Activated CD4-positive, alpha-beta memory T cell treated with anti-CD3 and anti-CD28 coated beads, Interleukin-2, amount 10 ng/mL, durations not matched to agents 7 days and 5 days (primary cell): ENCODE data around the gene KCNMB3. TPM values are rescaled to one million over a fixed set of nuclear protein-coding genes. Genes with fewer than 3 reads are reported as not detected.

Experiments
- CTCF ChIA-PET: fragments of 350-600 bp; sonication (Branson Sonifier 250); formaldehyde crosslinking; loops from one replicate; lab custom pipeline; 2021; ENCODE audit warnings: antibody characterized with exemption, inconsistent platforms; lab: Charles Lee
- POLR2A ChIA-PET: fragments of 350-600 bp; sonication (Branson Sonifier 250); formaldehyde crosslinking; loops from one replicate; lab custom pipeline; 2021; ENCODE audit warnings: antibody characterized with exemption; lab: Charles Lee
- DNase-seq: peaks from one replicate; pipeline ENCODE4 v3.0.0-alpha.2; 2020
- H3K27ac Mint-ChIP-seq: one replicate; pipeline ENCODE4 v1.8.0; 2021; ENCODE audit warnings: mild to moderate bottlenecking, mixed read lengths
- H3K27me3 Mint-ChIP-seq: one replicate; pipeline ENCODE4 v1.8.0; 2021; ENCODE audit warnings: mixed read lengths
- H3K36me3 Mint-ChIP-seq: one replicate; pipeline ENCODE4 v1.8.0; 2021; ENCODE audit warnings: low read depth, mixed read lengths
- H3K4me1 Mint-ChIP-seq: one replicate; pipeline ENCODE4 v1.8.0; 2021; ENCODE audit warnings: mixed read lengths
- H3K4me3 Mint-ChIP-seq: one replicate; pipeline ENCODE4 v1.8.0; 2021; ENCODE audit warnings: mild to moderate bottlenecking, mixed read lengths
- H3K9me3 Mint-ChIP-seq: one replicate; pipeline ENCODE4 v1.8.0; 2021; ENCODE audit warnings: mixed read lengths
- total RNA-seq, 2 experiments: library from RNA; stranded (reverse); gene quantifications; one replicate each; pipeline ENCODE4 v1.2.3, GENCODE V29; 2021

KCNMB3 gene, protein sequence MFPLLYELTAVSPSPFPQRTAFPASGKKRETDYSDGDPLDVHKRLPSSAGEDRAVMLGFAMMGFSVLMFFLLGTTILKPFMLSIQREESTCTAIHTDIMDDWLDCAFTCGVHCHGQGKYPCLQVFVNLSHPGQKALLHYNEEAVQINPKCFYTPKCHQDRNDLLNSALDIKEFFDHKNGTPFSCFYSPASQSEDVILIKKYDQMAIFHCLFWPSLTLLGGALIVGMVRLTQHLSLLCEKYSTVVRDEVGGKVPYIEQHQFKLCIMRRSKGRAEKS
- total RNA-seq, result 1 to 10 TPM in 1 of 2 experiments, under 1 TPM in 1; 0.60 to 1.3 TPM

GRCh38 chr3:179250803-179251476 is at the start of gene KCNMB3:
Gene KCNMB3, minus strand, starts transcription at chr3:179251114. Its CDS starts 124 bp downstream, at chr3:179250990.
- Mint-ChIP-seq H3K4me1 (no peaks in the 10 kb centered on the region), H3K36me3 (no peaks in the 10 kb centered on the region), H3K4me3 (no peak within 1 kb of the TSS), H3K27ac (no peak within 1 kb of the TSS), H3K9me3 (no peaks in the 10 kb centered on the region), H3K27me3 (no peaks in the 10 kb centered on the region)
- POLR2A ChIA-PET, result no interaction called here
- DNase-seq, result no peak
- CTCF ChIA-PET, result no interaction called here

DNA sequence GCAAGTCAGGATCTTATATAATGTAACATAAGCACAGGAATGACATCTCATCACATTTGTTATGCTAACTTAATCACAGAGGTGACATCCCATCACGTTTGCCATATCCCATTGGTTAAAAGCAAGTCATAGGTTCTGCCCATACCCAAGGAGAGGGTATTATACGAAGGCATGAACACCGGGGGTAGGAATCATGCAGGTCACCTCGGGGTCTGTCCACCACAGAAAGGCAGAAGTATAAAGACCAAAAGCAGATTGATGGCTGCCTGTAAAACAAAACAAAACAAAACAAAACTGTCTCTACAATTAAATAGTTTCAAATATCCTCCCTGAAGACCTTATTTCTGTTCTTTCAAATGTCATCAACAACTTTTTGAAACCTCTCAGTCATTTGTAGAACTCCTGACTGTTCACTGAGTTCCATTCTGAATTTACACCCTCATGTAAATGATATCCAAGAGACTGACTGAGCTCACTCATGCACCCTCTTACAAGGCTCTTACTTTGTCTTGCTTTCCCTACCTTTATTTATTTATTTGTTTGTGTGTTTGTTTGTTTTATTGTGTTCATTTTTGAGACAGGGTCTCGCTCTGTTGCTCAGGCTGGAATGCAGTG is 49.2 kb upstream of the KCNMB3 start:
- no peak for DNase-seq
- POLR2A ChIA-PET, result no interaction called here
- Mint-ChIP-seq H3K4me3 (no peak overlapping the region), H3K27me3 (peaks cover 14% of the 10 kb centered on the region), H3K36me3 (no peaks in the 10 kb centered on the region), H3K4me1 (peaks cover 2% of the 10 kb centered on the region), H3K9me3 (no peaks in the 10 kb centered on the region), H3K27ac (no peak overlapping the region)
- CTCF ChIA-PET, result no interaction called here

GRCh38 chr3:179299316-179299715 is 48.4 kb upstream of the KCNMB3 start:
- CTCF ChIA-PET, result no interaction called here
- Mint-ChIP-seq H3K27me3 (peaks cover 12% of the 10 kb centered on the region), H3K9me3 (no peaks in the 10 kb centered on the region), H3K4me3 (no peak overlapping the region), H3K27ac (no peak overlapping the region), H3K36me3 (no peaks in the 10 kb centered on the region), H3K4me1 (no peaks in the 10 kb centered on the region)
- POLR2A ChIA-PET, result no interaction called here
- no peak for DNase-seq

GRCh38 chr3:179297971-179298725 is 47.2 kb upstream of the KCNMB3 start:
- H3K27ac Mint-ChIP-seq, result no peak overlapping the region
- H3K36me3 Mint-ChIP-seq, result no peaks in the 10 kb centered on the region
- POLR2A ChIA-PET, result interaction anchor here (1.1 kb wide), 1 partner anchor 149 kb away, joined by 3 read pairs; no protein-coding TSS in a partner anchor
- no peak overlapping the region for H3K4me3 Mint-ChIP-seq
- H3K27me3 Mint-ChIP-seq, result peaks cover 12% of the 10 kb centered on the region
- no peaks in the 10 kb centered on the region for H3K9me3 Mint-ChIP-seq
- H3K4me1 Mint-ChIP-seq, result no peaks in the 10 kb centered on the region
- no peak for DNase-seq
- CTCF ChIA-PET, result interaction anchor here (0.5 kb wide), 1 partner anchor 120 kb away, joined by 3 read pairs; no protein-coding TSS in a partner anchor

GRCh38 chr3:179292450-179292849 is 41.5 kb upstream of the KCNMB3 start:
- H3K27ac Mint-ChIP-seq, result no peak overlapping the region
- DNase-seq, result no peak
- H3K36me3 Mint-ChIP-seq, result no peaks in the 10 kb centered on the region
- H3K4me3 Mint-ChIP-seq, result no peak overlapping the region
- peaks cover 21% of the 10 kb centered on the region for H3K27me3 Mint-ChIP-seq
- no peaks in the 10 kb centered on the region for H3K9me3 Mint-ChIP-seq
- POLR2A ChIA-PET, result interaction anchor here (1.2 kb wide), 1 partner anchor 30 kb away, joined by 3 read pairs; no protein-coding TSS in a partner anchor
- CTCF ChIA-PET, result no interaction called here
- no peaks in the 10 kb centered on the region for H3K4me1 Mint-ChIP-seq

- Mint-ChIP-seq H3K4me3 (no peak overlapping the region), H3K9me3 (no peaks in the 10 kb centered on the region), H3K27me3 (peaks cover 13% of the 10 kb centered on the region), H3K27ac (no peak overlapping the region), H3K4me1 (no peaks in the 10 kb centered on the region), H3K36me3 (no peaks in the 10 kb centered on the region)
- ChIA-PET POLR2A (no interaction called here), CTCF (no interaction called here)
- DNase-seq, result no peak
Observed at GRCh38 chr3:179289295-179289694, 38.4 kb upstream of the KCNMB3 start.

DNA sequence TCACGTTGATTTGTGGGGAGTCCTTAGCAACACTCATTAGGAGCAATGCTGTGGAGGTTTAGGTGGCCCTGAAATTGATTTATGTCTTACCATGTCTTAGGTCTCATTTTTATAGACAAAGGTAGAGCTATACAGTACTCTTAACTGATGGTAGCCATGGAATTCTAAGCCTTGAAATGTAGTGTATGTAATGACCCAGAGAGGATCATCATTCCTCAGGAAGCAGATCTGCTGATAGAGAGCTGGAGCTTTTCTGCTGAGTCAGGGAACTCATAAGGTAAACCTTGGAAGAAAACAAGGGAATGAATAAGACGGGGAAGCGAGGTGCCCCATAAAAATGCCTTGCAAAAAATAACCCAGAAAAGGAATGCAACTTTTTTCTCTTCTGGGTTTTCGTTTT is 37.9 kb upstream of the KCNMB3 start:
- CTCF ChIA-PET, result no interaction called here

DNA sequence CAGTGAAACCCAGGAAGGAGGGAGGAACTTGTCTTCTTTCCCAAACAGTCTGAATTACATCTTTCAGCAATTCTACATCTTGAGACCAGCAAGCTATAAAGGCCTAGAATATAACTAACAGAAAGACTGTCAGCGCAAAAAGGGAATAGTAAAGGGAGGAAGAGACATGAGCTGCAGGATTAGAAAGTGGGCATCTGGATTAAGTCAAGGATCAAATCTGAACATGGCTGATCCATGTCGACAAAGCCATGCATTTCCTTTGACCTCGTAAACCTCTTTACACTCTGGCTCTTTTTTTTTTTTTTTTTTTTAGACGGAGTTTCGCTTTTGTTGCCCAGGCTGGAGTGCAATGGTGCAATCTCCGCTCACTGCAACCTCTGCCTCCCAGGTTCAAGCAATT is 35.4 kb upstream of the KCNMB3 start:
- ChIA-PET POLR2A (no interaction called here), CTCF (no interaction called here)
- H3K4me3 Mint-ChIP-seq, result no peak overlapping the region
- no peak overlapping the region for H3K27ac Mint-ChIP-seq
- H3K4me1 Mint-ChIP-seq, result no peaks in the 10 kb centered on the region
- H3K9me3 Mint-ChIP-seq, result no peaks in the 10 kb centered on the region
- no peak for DNase-seq
- H3K27me3 Mint-ChIP-seq, result peaks cover 19% of the 10 kb centered on the region
- no peaks in the 10 kb centered on the region for H3K36me3 Mint-ChIP-seq

More for the DNA sequence above, 37.9 kb upstream of the KCNMB3 start:
- Mint-ChIP-seq H3K36me3 (no peaks in the 10 kb centered on the region), H3K9me3 (no peaks in the 10 kb centered on the region), H3K4me1 (no peaks in the 10 kb centered on the region), H3K27ac (no peak overlapping the region), H3K27me3 (peaks cover 16% of the 10 kb centered on the region), H3K4me3 (no peak overlapping the region)
- POLR2A ChIA-PET, result no interaction called here
- DNase-seq, result no peak

GRCh38 chr3:179281825-179282224 is 30.9 kb upstream of the KCNMB3 start:
- no peak for DNase-seq
- Mint-ChIP-seq H3K4me3 (no peak overlapping the region), H3K9me3 (no peaks in the 10 kb centered on the region), H3K27ac (no peak overlapping the region), H3K27me3 (peaks cover 24% of the 10 kb centered on the region), H3K4me1 (no peaks in the 10 kb centered on the region), H3K36me3 (no peaks in the 10 kb centered on the region)
- CTCF ChIA-PET, result no interaction called here
- POLR2A ChIA-PET, result no interaction called here

GRCh38 chr3:179279837-179280236 is 28.9 kb upstream of the KCNMB3 start:
- POLR2A ChIA-PET, result no interaction called here
- CTCF ChIA-PET, result no interaction called here

GRCh38 chr3:179278932-179279693 is 28.2 kb upstream of the KCNMB3 start:
- ChIA-PET CTCF (no interaction called here), POLR2A (no interaction called here)
- Mint-ChIP-seq H3K27ac (no peak overlapping the region), H3K4me3 (no peak overlapping the region), H3K4me1 (no peaks in the 10 kb centered on the region), H3K36me3 (no peaks in the 10 kb centered on the region), H3K9me3 (no peaks in the 10 kb centered on the region), H3K27me3 (peaks cover 21% of the 10 kb centered on the region)
- DNase-seq, result no peak

More at GRCh38 chr3:179279837-179280236, 28.9 kb upstream of the KCNMB3 start:
- Mint-ChIP-seq H3K27me3 (peaks cover 22% of the 10 kb centered on the region), H3K36me3 (no peaks in the 10 kb centered on the region), H3K9me3 (no peaks in the 10 kb centered on the region), H3K4me1 (no peaks in the 10 kb centered on the region), H3K27ac (no peak overlapping the region), H3K4me3 (no peak overlapping the region)
- DNase-seq, result no peak

DNA sequence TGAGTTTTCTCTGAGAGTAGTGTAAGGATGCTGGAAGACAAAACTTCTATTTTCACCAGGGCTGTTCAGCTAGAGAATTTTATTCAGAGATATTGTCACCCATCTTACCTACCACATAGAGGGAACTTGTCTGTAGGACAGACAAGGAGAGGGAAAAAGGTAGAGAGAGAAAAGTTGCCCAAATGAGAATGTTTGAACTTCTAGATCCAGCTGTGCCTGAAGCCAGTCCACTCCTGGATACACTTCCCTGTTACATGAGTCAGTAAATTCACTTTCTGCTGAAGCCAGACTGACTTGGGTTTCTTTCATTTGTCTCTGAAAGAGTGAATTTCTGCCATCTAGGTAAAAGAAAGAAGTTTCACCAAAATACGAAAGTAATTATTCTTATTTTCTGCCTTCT is 27.2 kb upstream of the KCNMB3 start:
- DNase-seq, result no peak
- no peak overlapping the region for H3K4me3 Mint-ChIP-seq
- H3K27ac Mint-ChIP-seq, result no peak overlapping the region
- H3K9me3 Mint-ChIP-seq, result no peaks in the 10 kb centered on the region
- CTCF ChIA-PET, result no interaction called here
- H3K27me3 Mint-ChIP-seq, result peaks cover 18% of the 10 kb centered on the region
- POLR2A ChIA-PET, result no interaction called here
- H3K36me3 Mint-ChIP-seq, result no peaks in the 10 kb centered on the region
- H3K4me1 Mint-ChIP-seq, result no peaks in the 10 kb centered on the region
